Measurements from ENCODE around the gene DMRT1.

GRCh38 chr9:847505-847904 lies 6.0 kb downstream of the DMRT1 start:
- TF ChIP-seq CTCF (IDR thresholded peaks at IDR 0.05) (no peak), REST (IDR thresholded peaks at IDR 0.05; ENCODE audit: insufficient read depth in 1 of 2, low read depth in 2 of 2, low read length in 1 of 2) (no peak), POLR2AphosphoS5 (IDR thresholded peaks at IDR 0.05; ENCODE audit: low read depth, low read length) (no peak), SIN3A (IDR thresholded peaks at IDR 0.05; ENCODE audit: borderline replicate concordance, insufficient read depth, low read depth, low read length) (no peak)

Data from Panc1 (cell line).